Esophagus muscularis mucosa (tissue), 3 donors: Measurements from ENCODE around the gene EZH2.

Experiments
- CTCF ChIP-seq, 3 experiments: fragments of 200-600 bp in 2 of 3; fragments of 450-650 bp in 1 of 3; sonication (generic) in 2 of 3; IDR thresholded peaks; one replicate each; pipeline ENCODE4 v1.5.1; 2017 to 2019; ENCODE audit warnings: antibody characterized with exemption in 3 of 3, mild to moderate bottlenecking in 2 of 3, moderate library complexity in 1 of 3
- POLR2AphosphoS5 ChIP-seq, 2 donors: sonication (generic); formaldehyde crosslinking; IDR thresholded peaks; one replicate each; pipeline ENCODE4 v1.6.1; 2017; ENCODE audit warnings: antibody characterized with exemption in 2 of 2

DNA sequence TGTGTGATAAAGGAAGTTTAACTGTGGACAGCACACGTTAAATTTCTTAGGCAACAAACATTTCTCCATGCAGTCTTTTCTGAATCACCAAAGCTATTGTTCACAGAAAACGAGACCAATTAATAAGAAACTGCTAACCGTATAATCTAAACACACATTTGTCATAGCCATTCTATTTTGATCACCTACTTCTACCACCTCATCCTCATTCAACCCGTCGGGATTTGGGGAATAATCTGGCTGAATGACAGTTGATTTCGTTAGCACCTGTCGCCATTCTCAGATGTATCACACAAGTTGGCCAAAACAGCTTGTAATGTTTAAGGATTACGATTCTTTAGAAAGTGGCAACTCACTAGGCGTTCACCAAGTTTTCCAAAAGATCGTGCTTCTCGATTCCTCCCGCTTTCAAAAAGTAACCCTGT, 1.2 kb downstream of the EZH2 start:
- no peak for TF ChIP-seq CTCF (IDR thresholded peaks at IDR 0.05)
- TF ChIP-seq POLR2AphosphoS5 (IDR thresholded peaks at IDR 0.05) = peak in 1 of 2 donors; percentile 63
